Muscle layer of duodenum (tissue), 2 donors: ENCODE results near the gene AREL1.

Experiments
- H3K27ac ChIP-seq: one replicate; pipeline ENCODE4 v1.7.0; 2013; ENCODE audit warnings: mild to moderate bottlenecking, low read length
- H3K27me3 ChIP-seq: one replicate; pipeline ENCODE4 v1.7.0; 2013; ENCODE audit warnings: low read depth, mild to moderate bottlenecking, control low read depth, low read length
- H3K36me3 ChIP-seq, 2 donors: one replicate each; pipeline ENCODE4 v1.7.0; 2013; ENCODE audit warnings: low read length in 2 of 2, control low read depth in 1 of 2, mild to moderate bottlenecking in 1 of 2; ENCODE audit not compliant: insufficient read depth in 2 of 2, control insufficient read depth in 1 of 2
- H3K4me1 ChIP-seq, 2 donors: one replicate each; pipeline ENCODE4 v1.7.0; 2013; ENCODE audit warnings: low read length in 2 of 2, mild to moderate bottlenecking in 2 of 2, control low read depth in 1 of 2, moderate library complexity in 1 of 2; ENCODE audit not compliant: insufficient read depth in 2 of 2, control insufficient read depth in 1 of 2
- H3K4me3 ChIP-seq, 2 donors: one replicate each; pipeline ENCODE4 v1.7.0; 2013; ENCODE audit warnings: low read length in 2 of 2, low read depth in 1 of 2, mild to moderate bottlenecking in 1 of 2
- H3K9me3 ChIP-seq, 2 donors: one replicate each; pipeline ENCODE4 v1.7.0; 2013; ENCODE audit warnings: low read length in 2 of 2, control low read depth in 1 of 2, mild to moderate bottlenecking in 1 of 2; ENCODE audit not compliant: control insufficient read depth in 1 of 2
- donor health status: healthy.

AREL1 gene

DNA sequence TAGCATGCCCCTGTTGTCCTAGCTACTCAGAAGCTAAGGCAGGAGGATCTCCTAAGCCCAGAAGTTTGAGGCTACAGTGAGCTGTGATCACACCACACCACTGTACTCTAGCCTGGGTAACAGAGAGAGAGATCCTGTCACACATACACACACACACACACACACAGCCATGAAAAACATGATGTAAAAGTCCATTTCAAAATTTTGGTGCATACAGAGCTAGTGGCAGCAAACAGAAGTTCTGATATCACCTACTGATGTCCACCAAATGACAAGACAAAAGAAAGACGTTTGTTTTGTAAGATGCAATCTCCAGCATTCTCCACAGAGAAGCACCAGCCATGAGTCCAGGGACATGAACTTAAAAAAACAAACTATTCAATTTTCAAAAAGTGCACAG is 15.9 kb downstream of the AREL1 start:
- no peaks in the 10 kb centered on the region for H3K27me3 ChIP-seq
- no peak overlapping the region for H3K27ac ChIP-seq
- peaks cover 4 to 6% of the 10 kb centered on the region in 2 donors for H3K36me3 ChIP-seq
- no peak overlapping the region for H3K4me3 ChIP-seq
- no peaks in the 10 kb centered on the region for H3K9me3 ChIP-seq
- peaks cover 0 to 4% of the 10 kb centered on the region in 2 donors for H3K4me1 ChIP-seq

DNA sequence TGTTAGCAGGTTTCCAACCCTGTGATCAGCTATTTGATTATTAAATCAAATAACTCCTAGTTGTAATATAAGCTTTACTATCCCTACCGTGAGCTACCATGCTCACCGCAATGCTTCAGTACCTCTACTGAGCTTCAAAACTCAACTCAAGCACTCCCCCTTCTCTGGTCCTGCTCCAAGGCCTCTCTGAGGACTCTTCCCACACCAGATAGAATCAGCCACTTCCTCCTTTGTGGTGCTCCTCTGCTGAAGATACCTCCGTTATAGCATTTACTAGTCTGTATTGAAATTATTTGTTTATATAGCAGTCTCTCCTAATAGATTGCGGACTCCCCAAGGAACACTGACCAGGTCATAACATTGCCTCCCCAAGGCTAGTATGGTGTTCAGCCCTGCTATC is 17.5 kb downstream of the AREL1 start:
- Histone ChIP-seq H3K4me3 (no peak overlapping the region), H3K36me3 (peaks cover 7 to 17% of the 10 kb centered on the region in 2 donors), H3K4me1 (peaks cover 0 to 13% of the 10 kb centered on the region in 2 donors), H3K27ac (no peak overlapping the region), H3K9me3 (no peaks in the 10 kb centered on the region), H3K27me3 (no peaks in the 10 kb centered on the region)

DNA sequence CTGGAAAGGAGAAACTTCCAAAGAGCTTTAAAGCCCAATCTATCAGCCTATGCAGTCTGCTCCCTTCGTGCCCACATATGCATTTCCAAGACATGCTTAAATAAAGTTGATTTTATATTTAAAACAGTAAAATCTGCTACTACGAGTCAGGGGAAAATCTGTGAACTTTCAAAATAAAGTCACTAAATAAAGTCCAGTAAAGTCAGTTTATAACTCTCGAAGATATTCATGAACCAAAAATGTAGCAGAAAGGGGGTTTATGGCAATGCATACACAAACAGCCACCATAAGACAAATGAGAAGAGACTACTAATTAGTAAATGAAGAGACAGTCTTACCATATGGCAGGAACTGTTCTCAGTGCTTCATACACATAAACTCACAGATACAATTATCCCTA is 19.7 kb downstream of the AREL1 start:
- Histone ChIP-seq H3K36me3 (peaks cover 11 to 21% of the 10 kb centered on the region in 2 donors), H3K4me1 (peaks cover 0 to 13% of the 10 kb centered on the region in 2 donors), H3K9me3 (no peaks in the 10 kb centered on the region), H3K4me3 (no peak overlapping the region), H3K27me3 (no peaks in the 10 kb centered on the region), H3K27ac (no peak overlapping the region)

DNA sequence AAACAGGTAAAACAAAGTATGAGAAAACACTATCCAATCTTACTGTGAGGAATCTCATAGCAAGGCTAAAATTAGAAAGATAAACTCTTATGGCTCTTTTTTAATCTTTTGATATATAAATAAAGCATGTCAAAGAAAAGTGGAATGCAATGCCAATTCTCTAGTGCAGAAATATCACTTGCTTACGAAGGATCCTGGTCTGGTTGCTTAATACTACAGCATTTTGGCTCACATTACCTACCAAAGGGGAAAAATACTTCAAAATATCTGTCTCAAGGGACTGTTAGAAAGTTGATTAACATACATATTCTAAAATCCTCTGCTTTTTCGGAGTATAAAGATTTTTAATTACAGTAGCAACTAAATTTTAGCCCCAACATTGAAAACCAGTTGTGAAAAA is 21.4 kb downstream of the AREL1 start:
- H3K9me3 ChIP-seq: no peaks in the 10 kb centered on the region
- H3K4me1 ChIP-seq: peaks cover 0 to 13% of the 10 kb centered on the region in 2 donors
- no peak overlapping the region for H3K27ac ChIP-seq
- H3K36me3 ChIP-seq: peaks cover 18 to 27% of the 10 kb centered on the region in 2 donors
- no peak overlapping the region for H3K4me3 ChIP-seq
- H3K27me3 ChIP-seq: no peaks in the 10 kb centered on the region

DNA sequence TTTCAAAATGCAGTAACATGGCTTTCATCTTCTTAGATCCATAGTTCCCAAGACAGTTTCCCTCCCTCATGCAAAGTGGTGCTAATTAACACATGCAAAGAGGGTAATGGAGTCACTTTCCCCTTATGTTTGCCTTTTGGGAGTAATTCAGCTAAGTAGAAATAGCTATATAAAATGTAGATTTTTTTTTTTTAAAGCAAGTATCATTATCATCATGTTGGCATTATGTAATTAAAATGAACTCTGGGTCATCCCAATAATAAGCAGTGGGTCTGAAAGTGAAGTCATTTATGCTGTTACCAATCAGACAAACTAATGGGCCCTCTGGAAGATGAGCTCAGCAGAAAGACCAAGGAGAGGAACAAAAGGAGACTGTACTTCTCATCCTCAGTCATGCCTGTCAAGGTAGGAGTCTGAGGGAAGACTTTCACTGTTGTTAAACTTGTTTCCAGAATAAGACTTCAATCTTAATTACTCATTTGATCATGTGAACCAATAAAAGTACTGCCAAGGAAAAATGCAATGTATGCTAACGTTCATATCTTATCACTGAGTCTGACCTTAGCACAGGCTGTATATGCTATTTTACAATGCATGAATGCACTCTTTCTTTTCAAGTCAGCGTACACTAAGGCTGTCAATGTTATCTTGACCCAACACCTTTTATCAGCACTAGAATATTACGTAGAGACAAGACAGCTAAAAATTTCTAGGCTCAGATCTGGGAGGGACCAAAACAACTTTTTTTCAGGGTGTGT is 26.8 kb downstream of the AREL1 start:
- Histone ChIP-seq H3K9me3 (no peaks in the 10 kb centered on the region), H3K4me1 (peaks cover 5 to 7% of the 10 kb centered on the region in 2 donors), H3K4me3 (no peak overlapping the region), H3K27ac (no peak overlapping the region), H3K36me3 (peaks cover 41 to 53% of the 10 kb centered on the region in 2 donors), H3K27me3 (no peaks in the 10 kb centered on the region)

DNA sequence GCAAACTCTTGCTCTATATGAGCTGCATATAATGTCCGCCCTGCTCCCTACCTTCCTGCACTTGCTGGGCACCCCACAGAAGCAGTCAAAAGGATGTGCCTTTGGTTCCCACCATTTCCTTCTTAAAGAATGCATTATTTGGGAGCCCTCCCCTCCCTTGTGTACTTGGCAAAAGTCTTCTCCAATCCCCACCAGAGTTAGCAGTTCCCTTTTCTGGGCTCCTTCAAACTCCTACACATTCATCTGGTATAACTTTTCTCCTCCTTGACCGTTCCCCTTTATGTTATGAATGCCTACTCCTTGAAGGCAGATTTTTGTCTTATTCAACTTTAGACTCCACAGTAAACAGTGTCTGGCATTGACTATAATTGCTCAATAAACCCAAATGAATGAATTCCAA is 27.8 kb downstream of the AREL1 start:
- Histone ChIP-seq H3K4me1 (peaks cover 5 to 7% of the 10 kb centered on the region in 2 donors), H3K36me3 (peaks cover 38 to 50% of the 10 kb centered on the region in 2 donors), H3K27ac (no peak overlapping the region), H3K27me3 (no peaks in the 10 kb centered on the region), H3K4me3 (no peak overlapping the region), H3K9me3 (no peaks in the 10 kb centered on the region)

DNA sequence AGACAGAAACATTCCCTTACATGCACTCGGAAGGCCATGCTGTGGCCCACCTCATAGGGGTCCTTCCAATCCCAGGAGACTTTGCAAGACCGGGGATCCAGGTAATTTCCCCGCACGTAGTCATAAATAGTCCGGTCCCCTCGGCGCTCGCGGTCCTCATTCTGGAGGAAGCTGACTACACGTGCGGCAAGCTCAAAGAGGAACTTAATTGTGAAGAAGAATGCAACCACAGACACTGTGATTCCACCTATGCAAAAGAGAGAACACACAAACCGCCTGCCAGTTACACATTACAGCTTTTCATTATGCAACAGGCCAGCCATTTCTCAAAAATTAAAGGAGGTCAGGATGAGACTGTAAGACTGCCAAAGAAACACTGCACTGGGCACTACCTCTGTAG is 28.4 kb downstream of the AREL1 start:
- Histone ChIP-seq H3K36me3 (peaks cover 37 to 51% of the 10 kb centered on the region in 2 donors), H3K4me1 (peaks cover 5 to 7% of the 10 kb centered on the region in 2 donors), H3K27ac (no peak overlapping the region), H3K4me3 (no peak overlapping the region), H3K9me3 (no peaks in the 10 kb centered on the region), H3K27me3 (no peaks in the 10 kb centered on the region)

DNA sequence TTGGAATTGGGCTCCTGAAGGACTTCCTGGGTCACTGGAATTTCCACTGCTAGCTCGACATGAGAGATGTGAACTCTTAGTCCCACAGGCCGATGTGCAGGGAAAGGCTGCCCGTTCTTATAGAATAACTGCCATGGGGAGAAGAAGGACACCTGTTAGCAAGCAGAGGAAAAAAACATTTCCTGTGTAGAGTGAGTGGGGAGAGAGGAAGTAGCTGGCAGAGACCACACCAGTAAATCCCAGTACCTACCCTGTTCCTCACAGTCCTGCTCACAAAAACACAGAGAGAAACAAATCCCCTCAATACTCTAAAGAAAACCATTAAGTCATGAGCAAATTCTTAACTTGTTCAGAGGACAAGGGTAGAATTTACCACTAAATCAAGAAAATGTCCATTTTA is 29.5 kb downstream of the AREL1 start:
- Histone ChIP-seq H3K4me1 (peaks cover 5 to 7% of the 10 kb centered on the region in 2 donors), H3K9me3 (no peaks in the 10 kb centered on the region), H3K27ac (no peak overlapping the region), H3K4me3 (no peak overlapping the region), H3K27me3 (no peaks in the 10 kb centered on the region), H3K36me3 (peaks cover 37 to 56% of the 10 kb centered on the region in 2 donors)

DNA sequence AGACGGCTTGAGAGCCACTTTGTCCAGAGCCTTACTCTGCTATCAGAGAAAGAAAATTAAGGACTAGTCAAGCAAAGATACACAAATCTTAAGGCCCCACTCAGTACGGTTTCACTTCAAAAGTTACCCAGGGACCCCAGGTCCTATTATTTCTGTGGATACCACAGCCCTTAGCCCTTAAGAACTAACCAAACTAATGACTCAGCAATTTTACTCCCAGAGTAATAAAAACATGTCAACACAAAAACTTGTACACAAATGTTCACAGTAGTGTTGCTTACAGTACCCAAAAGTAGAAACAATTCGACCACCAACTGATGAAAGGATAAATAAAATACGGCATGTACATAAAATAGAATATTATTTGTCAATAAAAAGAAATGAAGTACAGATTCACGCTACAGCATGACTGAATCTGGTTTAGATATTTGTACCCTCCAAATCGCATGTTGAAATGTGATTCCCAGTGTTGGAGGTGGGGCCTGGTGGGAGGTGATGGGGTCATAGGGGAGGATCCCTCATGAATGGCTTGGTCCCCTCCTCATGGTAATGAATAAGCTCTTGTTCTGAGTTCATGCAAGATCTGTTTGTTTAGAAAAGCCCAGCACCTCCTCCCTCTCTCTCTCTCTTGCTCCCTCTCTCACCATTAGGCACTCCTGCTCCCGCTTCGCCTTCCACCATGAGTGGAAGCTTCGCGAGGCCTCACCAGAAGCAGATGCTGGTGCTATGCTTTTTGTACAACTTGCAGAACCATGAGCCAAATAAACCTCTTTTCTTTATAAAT is 30.5 kb downstream of the AREL1 start:
- Histone ChIP-seq H3K27ac (no peak overlapping the region), H3K9me3 (no peaks in the 10 kb centered on the region), H3K4me3 (no peak overlapping the region), H3K27me3 (no peaks in the 10 kb centered on the region), H3K36me3 (peaks cover 34 to 52% of the 10 kb centered on the region in 2 donors), H3K4me1 (peaks cover 5 to 7% of the 10 kb centered on the region in 2 donors)

DNA sequence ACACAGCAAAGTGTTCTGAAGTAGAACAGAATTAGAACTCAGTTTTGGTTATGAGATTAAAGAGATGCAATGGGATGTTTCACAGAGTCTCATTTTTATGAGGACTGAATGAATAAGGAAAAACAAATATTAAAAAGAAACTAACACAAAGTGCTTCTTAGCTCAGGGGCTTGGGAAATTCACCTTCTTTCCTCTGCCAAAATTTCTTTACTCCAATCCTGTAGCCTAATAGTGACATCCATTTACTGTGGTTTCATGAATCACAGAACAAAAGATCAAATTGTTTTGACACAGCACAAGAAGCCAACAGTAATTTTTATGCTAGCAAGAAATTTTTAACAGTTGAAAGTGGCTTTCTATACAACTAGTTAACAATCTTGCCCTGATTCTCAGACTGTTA is 37.7 kb downstream of the AREL1 start:
- Histone ChIP-seq H3K4me3 (no peak overlapping the region), H3K27ac (no peak overlapping the region), H3K4me1 (no peaks in the 10 kb centered on the region), H3K9me3 (no peaks in the 10 kb centered on the region), H3K27me3 (no peaks in the 10 kb centered on the region), H3K36me3 (peaks cover 42 to 66% of the 10 kb centered on the region in 2 donors)

DNA sequence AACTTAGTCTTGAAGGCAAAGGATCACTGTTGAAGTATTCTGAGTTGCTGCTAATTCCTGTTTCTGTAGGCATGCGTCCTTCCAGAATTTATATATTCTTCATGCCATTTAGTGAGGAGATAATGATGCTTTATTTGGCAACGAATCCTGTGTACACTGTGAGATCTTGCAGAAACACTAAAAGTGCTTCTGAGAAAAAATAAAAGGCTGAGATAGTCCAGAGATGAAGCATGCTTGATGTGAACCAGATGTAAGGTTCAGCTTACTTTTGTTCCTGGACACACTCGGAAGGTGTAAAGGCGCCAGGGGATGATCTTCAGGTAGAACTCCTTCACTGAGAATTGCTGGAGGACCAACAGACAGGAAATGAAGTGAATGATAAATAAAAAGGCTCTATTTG is 39.1 kb downstream of the AREL1 start:
- Histone ChIP-seq H3K9me3 (no peaks in the 10 kb centered on the region), H3K36me3 (peaks cover 55 to 74% of the 10 kb centered on the region in 2 donors), H3K27ac (no peak overlapping the region), H3K27me3 (no peaks in the 10 kb centered on the region), H3K4me1 (no peaks in the 10 kb centered on the region), H3K4me3 (no peak overlapping the region)
